ENCODE measurements around the gene ATP9B.

The ATP9B gene

DNA sequence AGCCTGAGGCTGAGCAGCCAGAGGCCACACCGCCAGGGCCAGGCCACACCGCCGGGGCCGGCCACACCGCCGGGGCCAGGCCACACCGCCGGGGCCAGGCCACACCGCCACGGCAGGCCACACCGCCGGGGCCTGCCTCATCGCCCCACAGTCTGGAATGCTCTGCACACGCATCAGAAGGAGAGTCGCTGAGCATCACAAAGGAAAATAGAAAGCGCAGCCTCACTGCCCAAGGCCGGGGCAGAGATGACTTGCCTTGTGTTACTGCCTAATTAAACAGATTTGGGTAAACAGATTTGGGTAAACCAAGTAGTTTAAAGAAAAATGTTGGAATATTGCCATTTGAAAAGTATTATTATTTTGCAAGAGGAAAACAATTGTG lies 316.1 kb downstream of the ATP9B start:
- no peak overlapping the region for H3K27ac ChIP-seq (ENCODE audit: low read depth in 2 of 2, low read length in 2 of 2)
- H3K4me1 ChIP-seq (ENCODE audit: control insufficient read depth in 2 of 2, insufficient read depth in 2 of 2, low read length in 2 of 2) = no peaks in the 10 kb centered on the region
- no peak overlapping the region for H3K9ac ChIP-seq (ENCODE audit: low read depth in 1 of 2, low read length in 2 of 2)
- peaks cover 2 to 12% of the 10 kb centered on the region in 2 donors for H3K27me3 ChIP-seq (ENCODE audit: control insufficient read depth in 2 of 2, insufficient read depth in 2 of 2, low read length in 2 of 2)
- no peaks in the 10 kb centered on the region for H3K9me3 ChIP-seq (ENCODE audit: control insufficient read depth in 2 of 2, low read length in 2 of 2)
- H3K4me3 ChIP-seq (ENCODE audit: low read length in 2 of 2) = no peak overlapping the region
- H3K36me3 ChIP-seq (ENCODE audit: control insufficient read depth in 2 of 2, insufficient read depth in 2 of 2, low read length in 2 of 2) = no peaks in the 10 kb centered on the region

DNA sequence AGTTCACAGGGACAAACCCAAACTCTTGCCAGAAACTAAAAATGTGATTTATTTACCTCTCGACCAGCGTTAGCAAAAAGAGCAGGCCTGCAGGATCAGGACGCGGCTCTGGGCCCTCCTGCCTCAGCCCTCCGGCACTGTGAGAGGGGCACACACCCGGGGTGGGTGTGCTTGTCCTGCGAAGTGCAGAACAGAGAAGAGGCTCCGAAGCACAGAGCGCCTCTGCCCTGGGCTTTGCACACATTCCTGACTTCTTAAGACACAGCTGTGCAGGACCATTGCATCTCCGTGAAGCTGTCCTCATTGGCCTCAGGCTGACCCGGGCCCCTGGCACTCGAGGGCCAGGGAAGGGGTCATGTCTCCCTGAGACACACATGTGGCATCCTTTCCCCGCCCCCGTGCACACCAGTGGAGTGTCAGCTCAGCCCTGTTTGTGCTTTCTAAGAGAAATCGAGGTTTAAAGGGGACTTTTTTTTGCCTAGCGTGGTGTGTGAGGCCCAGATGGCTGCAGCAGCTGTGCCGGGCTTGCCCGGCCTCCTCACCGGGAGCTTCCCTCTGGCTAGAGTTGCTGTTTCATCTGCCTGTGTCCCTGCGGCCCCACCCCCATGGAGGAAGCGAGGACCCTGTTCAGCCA lies 316.6 kb downstream of the ATP9B start:
- H3K4me1 ChIP-seq (ENCODE audit: control insufficient read depth in 2 of 2, insufficient read depth in 2 of 2, low read length in 2 of 2) = no peaks in the 10 kb centered on the region
- peaks cover 4 to 12% of the 10 kb centered on the region in 2 donors for H3K27me3 ChIP-seq (ENCODE audit: control insufficient read depth in 2 of 2, insufficient read depth in 2 of 2, low read length in 2 of 2)
- no peak overlapping the region for H3K4me3 ChIP-seq (ENCODE audit: low read length in 2 of 2)
- H3K9me3 ChIP-seq (ENCODE audit: control insufficient read depth in 2 of 2, low read length in 2 of 2) = no peaks in the 10 kb centered on the region
- no peaks in the 10 kb centered on the region for H3K36me3 ChIP-seq (ENCODE audit: control insufficient read depth in 2 of 2, insufficient read depth in 2 of 2, low read length in 2 of 2)
- no peak overlapping the region for H3K27ac ChIP-seq (ENCODE audit: low read depth in 2 of 2, low read length in 2 of 2)
- H3K9ac ChIP-seq (ENCODE audit: low read depth in 1 of 2, low read length in 2 of 2) = no peak overlapping the region

GRCh38 chr18:79386547-79386946 lies 317.4 kb downstream of the ATP9B start:
- Histone ChIP-seq H3K4me1 (ENCODE audit: control insufficient read depth in 2 of 2, insufficient read depth in 2 of 2, low read length in 2 of 2) (no peaks in the 10 kb centered on the region), H3K4me3 (ENCODE audit: low read length in 2 of 2) (no peak overlapping the region), H3K36me3 (ENCODE audit: control insufficient read depth in 2 of 2, insufficient read depth in 2 of 2, low read length in 2 of 2) (no peaks in the 10 kb centered on the region), H3K27ac (ENCODE audit: low read depth in 2 of 2, low read length in 2 of 2) (no peak overlapping the region), H3K9me3 (ENCODE audit: control insufficient read depth in 2 of 2, low read length in 2 of 2) (no peaks in the 10 kb centered on the region), H3K9ac (ENCODE audit: low read depth in 1 of 2, low read length in 2 of 2) (no peak overlapping the region), H3K27me3 (ENCODE audit: control insufficient read depth in 2 of 2, insufficient read depth in 2 of 2, low read length in 2 of 2) (peaks cover 7 to 12% of the 10 kb centered on the region in 2 donors)

DNA sequence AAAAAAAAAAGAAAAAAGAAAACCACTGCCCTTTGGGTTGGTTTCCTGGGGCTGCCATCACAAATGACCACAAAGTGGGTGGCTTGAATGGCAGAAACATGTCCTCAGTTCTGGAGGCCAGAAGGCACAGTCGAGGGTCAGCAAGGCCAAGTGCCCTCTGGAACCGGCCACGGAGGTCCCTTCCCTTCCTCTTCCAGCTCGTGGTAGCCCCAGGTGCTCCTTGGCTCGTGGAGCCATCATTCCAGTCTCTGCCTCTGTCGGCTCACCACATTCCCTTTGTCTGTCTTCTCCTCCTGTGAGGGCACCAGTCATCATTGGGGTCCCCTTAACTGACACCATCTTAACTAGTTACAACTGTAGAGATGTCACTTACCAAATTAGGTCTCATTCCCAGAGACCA lies 318.0 kb downstream of the ATP9B start:
- Histone ChIP-seq H3K27ac (ENCODE audit: low read depth in 2 of 2, low read length in 2 of 2) (no peak overlapping the region), H3K9ac (ENCODE audit: low read depth in 1 of 2, low read length in 2 of 2) (no peak overlapping the region), H3K36me3 (ENCODE audit: control insufficient read depth in 2 of 2, insufficient read depth in 2 of 2, low read length in 2 of 2) (no peaks in the 10 kb centered on the region), H3K27me3 (ENCODE audit: control insufficient read depth in 2 of 2, insufficient read depth in 2 of 2, low read length in 2 of 2) (peaks cover 11 to 16% of the 10 kb centered on the region in 2 donors), H3K4me3 (ENCODE audit: low read length in 2 of 2) (no peak overlapping the region), H3K9me3 (ENCODE audit: control insufficient read depth in 2 of 2, low read length in 2 of 2) (no peaks in the 10 kb centered on the region), H3K4me1 (ENCODE audit: control insufficient read depth in 2 of 2, insufficient read depth in 2 of 2, low read length in 2 of 2) (no peaks in the 10 kb centered on the region)

GRCh38 chr18:79387615-79388014 lies 318.4 kb downstream of the ATP9B start:
- no peak overlapping the region for H3K27ac ChIP-seq (ENCODE audit: low read depth in 2 of 2, low read length in 2 of 2)
- no peaks in the 10 kb centered on the region for H3K9me3 ChIP-seq (ENCODE audit: control insufficient read depth in 2 of 2, low read length in 2 of 2)
- peaks cover 12 to 20% of the 10 kb centered on the region in 2 donors for H3K27me3 ChIP-seq (ENCODE audit: control insufficient read depth in 2 of 2, insufficient read depth in 2 of 2, low read length in 2 of 2)
- no peaks in the 10 kb centered on the region for H3K4me1 ChIP-seq (ENCODE audit: control insufficient read depth in 2 of 2, insufficient read depth in 2 of 2, low read length in 2 of 2)
- no peaks in the 10 kb centered on the region for H3K36me3 ChIP-seq (ENCODE audit: control insufficient read depth in 2 of 2, insufficient read depth in 2 of 2, low read length in 2 of 2)
- H3K4me3 ChIP-seq (ENCODE audit: low read length in 2 of 2) = no peak overlapping the region
- H3K9ac ChIP-seq (ENCODE audit: low read depth in 1 of 2, low read length in 2 of 2) = no peak overlapping the region

DNA sequence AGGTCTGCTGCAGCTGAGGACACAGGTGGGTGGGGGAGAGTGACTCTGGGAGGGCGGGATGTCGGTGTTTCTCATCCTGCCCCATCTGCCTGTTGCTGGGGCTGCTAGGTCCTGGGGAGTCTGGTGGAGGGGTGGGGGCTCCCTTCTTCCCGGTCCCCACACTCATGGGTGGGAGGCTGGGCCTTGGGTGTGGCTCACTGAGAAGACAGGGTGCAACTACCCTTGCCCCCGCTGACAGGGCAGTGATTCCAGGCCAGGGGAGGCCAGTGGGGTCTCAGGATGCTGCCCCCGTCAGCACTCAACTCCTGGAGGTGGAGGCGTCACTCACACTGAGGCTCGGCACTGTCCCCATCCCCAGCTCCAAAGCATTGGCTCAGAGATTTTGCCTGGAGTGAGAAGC lies 318.8 kb downstream of the ATP9B start:
- H3K9ac ChIP-seq (ENCODE audit: low read depth in 1 of 2, low read length in 2 of 2) = no peak overlapping the region
- H3K27me3 ChIP-seq (ENCODE audit: control insufficient read depth in 2 of 2, insufficient read depth in 2 of 2, low read length in 2 of 2) = peaks cover 14 to 23% of the 10 kb centered on the region in 2 donors
- no peak overlapping the region for H3K27ac ChIP-seq (ENCODE audit: low read depth in 2 of 2, low read length in 2 of 2)
- H3K36me3 ChIP-seq (ENCODE audit: control insufficient read depth in 2 of 2, insufficient read depth in 2 of 2, low read length in 2 of 2) = no peaks in the 10 kb centered on the region
- H3K4me3 ChIP-seq (ENCODE audit: low read length in 2 of 2) = no peak overlapping the region
- peaks cover 2% of the 10 kb centered on the region in 2 donors for H3K4me1 ChIP-seq (ENCODE audit: control insufficient read depth in 2 of 2, insufficient read depth in 2 of 2, low read length in 2 of 2)
- H3K9me3 ChIP-seq (ENCODE audit: control insufficient read depth in 2 of 2, low read length in 2 of 2) = no peaks in the 10 kb centered on the region

DNA sequence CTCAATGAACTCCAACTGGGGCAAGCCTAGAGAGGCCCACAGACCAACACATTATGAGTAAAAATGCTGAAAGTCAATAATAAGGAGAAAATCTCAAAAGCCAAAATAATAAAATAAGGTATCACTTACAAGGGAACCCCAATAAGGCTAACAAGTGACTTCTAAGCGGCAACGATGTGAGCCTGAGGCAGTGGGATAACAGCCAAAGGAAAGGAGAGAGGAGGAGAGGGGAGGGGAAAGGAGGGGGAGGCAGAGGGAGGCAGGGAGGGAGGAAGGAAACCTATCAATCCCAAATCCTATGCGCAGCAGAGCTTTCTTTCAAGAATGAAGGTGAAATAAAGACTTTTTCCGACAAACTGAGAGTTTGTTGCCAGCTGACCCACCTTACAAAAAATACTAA lies 320.5 kb downstream of the ATP9B start:
- peaks cover 14 to 25% of the 10 kb centered on the region in 2 donors for H3K27me3 ChIP-seq (ENCODE audit: control insufficient read depth in 2 of 2, insufficient read depth in 2 of 2, low read length in 2 of 2)
- peaks cover 3 to 8% of the 10 kb centered on the region in 2 donors for H3K4me1 ChIP-seq (ENCODE audit: control insufficient read depth in 2 of 2, insufficient read depth in 2 of 2, low read length in 2 of 2)
- no peak overlapping the region for H3K27ac ChIP-seq (ENCODE audit: low read depth in 2 of 2, low read length in 2 of 2)
- H3K9ac ChIP-seq (ENCODE audit: low read depth in 1 of 2, low read length in 2 of 2) = no peak overlapping the region
- H3K36me3 ChIP-seq (ENCODE audit: control insufficient read depth in 2 of 2, insufficient read depth in 2 of 2, low read length in 2 of 2) = no peaks in the 10 kb centered on the region
- no peaks in the 10 kb centered on the region for H3K9me3 ChIP-seq (ENCODE audit: control insufficient read depth in 2 of 2, low read length in 2 of 2)
- no peak overlapping the region for H3K4me3 ChIP-seq (ENCODE audit: low read length in 2 of 2)

DNA sequence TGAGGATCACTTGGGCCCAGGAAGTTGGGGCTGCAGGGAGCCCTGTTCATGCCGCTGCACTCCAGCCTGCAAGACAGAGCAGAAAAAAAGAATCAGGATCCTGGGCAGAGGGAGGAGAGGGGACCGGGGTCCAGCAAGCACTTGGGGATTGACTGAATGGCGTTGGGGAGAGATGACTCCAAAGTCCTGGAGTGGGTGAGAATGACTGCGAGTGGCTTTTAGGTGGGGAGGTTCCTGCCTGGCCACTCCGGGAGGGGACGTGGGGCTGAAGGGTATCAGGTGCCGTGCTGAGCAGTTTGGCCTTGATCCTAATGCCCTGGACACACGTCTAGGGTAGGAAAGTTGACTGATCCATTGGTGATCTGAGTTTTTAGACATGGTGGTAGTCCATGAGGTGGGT lies 323.0 kb downstream of the ATP9B start:
- no peaks in the 10 kb centered on the region for H3K36me3 ChIP-seq (ENCODE audit: control insufficient read depth in 2 of 2, insufficient read depth in 2 of 2, low read length in 2 of 2)
- H3K4me1 ChIP-seq (ENCODE audit: control insufficient read depth in 2 of 2, insufficient read depth in 2 of 2, low read length in 2 of 2) = peaks cover 3 to 10% of the 10 kb centered on the region in 2 donors
- H3K9ac ChIP-seq (ENCODE audit: low read depth in 1 of 2, low read length in 2 of 2) = no peak overlapping the region
- H3K9me3 ChIP-seq (ENCODE audit: control insufficient read depth in 2 of 2, low read length in 2 of 2) = no peaks in the 10 kb centered on the region
- peaks cover 14 to 20% of the 10 kb centered on the region in 2 donors for H3K27me3 ChIP-seq (ENCODE audit: control insufficient read depth in 2 of 2, insufficient read depth in 2 of 2, low read length in 2 of 2)
- H3K27ac ChIP-seq (ENCODE audit: low read depth in 2 of 2, low read length in 2 of 2) = no peak overlapping the region
- H3K4me3 ChIP-seq (ENCODE audit: low read length in 2 of 2) = no peak overlapping the region

GRCh38 chr18:79393181-79393634 lies 324.0 kb downstream of the ATP9B start:
- Histone ChIP-seq H3K4me3 (ENCODE audit: low read length in 2 of 2) (peak overlapping the region; percentile 51 to 52), H3K9ac (ENCODE audit: low read depth in 1 of 2, low read length in 2 of 2) (peak overlapping the region in 1 of 2 donors; percentile 48), H3K9me3 (ENCODE audit: control insufficient read depth in 2 of 2, low read length in 2 of 2) (no peaks in the 10 kb centered on the region), H3K27ac (ENCODE audit: low read depth in 2 of 2, low read length in 2 of 2) (peak overlapping the region; percentile 65 to 70), H3K27me3 (ENCODE audit: control insufficient read depth in 2 of 2, insufficient read depth in 2 of 2, low read length in 2 of 2) (peaks cover 16 to 19% of the 10 kb centered on the region in 2 donors), H3K36me3 (ENCODE audit: control insufficient read depth in 2 of 2, insufficient read depth in 2 of 2, low read length in 2 of 2) (no peaks in the 10 kb centered on the region), H3K4me1 (ENCODE audit: control insufficient read depth in 2 of 2, insufficient read depth in 2 of 2, low read length in 2 of 2) (peaks cover 3 to 12% of the 10 kb centered on the region in 2 donors)

- H3K27me3 ChIP-seq (ENCODE audit: control insufficient read depth in 2 of 2, insufficient read depth in 2 of 2, low read length in 2 of 2) = peaks cover 15 to 17% of the 10 kb centered on the region in 2 donors
- H3K9me3 ChIP-seq (ENCODE audit: control insufficient read depth in 2 of 2, low read length in 2 of 2) = no peaks in the 10 kb centered on the region
- peak overlapping the region in 1 of 2 donors; percentile 48 for H3K9ac ChIP-seq (ENCODE audit: low read depth in 1 of 2, low read length in 2 of 2)
- H3K4me3 ChIP-seq (ENCODE audit: low read length in 2 of 2) = peak overlapping the region; percentile 51 to 52
- peaks cover 3 to 12% of the 10 kb centered on the region in 2 donors for H3K4me1 ChIP-seq (ENCODE audit: control insufficient read depth in 2 of 2, insufficient read depth in 2 of 2, low read length in 2 of 2)
- peak overlapping the region; percentile 65 to 70 for H3K27ac ChIP-seq (ENCODE audit: low read depth in 2 of 2, low read length in 2 of 2)
- H3K36me3 ChIP-seq (ENCODE audit: control insufficient read depth in 2 of 2, insufficient read depth in 2 of 2, low read length in 2 of 2) = no peaks in the 10 kb centered on the region
Observed at GRCh38 chr18:79393635-79394533, 324.7 kb downstream of the ATP9B start.

Measured in mucosa of rectum (tissue), 2 donors.